Neural progenitor cell (in vitro differentiated cells): Measurements from ENCODE around the gene GPR180.

Experiments
- CTCF ChIP-seq: fragments of 200-600 bp; sonication (generic); IDR thresholded peaks from 2 replicates; pipeline ENCODE4 v1.5.1; 2017; ENCODE audit warnings: antibody characterized with exemption, mild to moderate bottlenecking
- EZH2 ChIP-seq: fragments of 200-600 bp; sonication (generic); IDR thresholded peaks from 2 replicates; pipeline ENCODE4 v1.6.1; 2017; ENCODE audit warnings: antibody characterized with exemption, mild to moderate bottlenecking, moderate library complexity

GRCh38 chr13:94557684-94558235 is 43.9 kb upstream of the GPR180 start:
- TF ChIP-seq CTCF (no peak), EZH2 (no peak)
